ENCODE data around the gene ARVCF. TPM values are rescaled to one million over a fixed set of nuclear protein-coding genes. Genes with fewer than 3 reads are reported as not detected.

ARVCF gene
- total and polyA plus RNA-seq, 9 of the 15 experiments (the other 6 are each of a cell fraction or from before 2014, with no cell fraction given): 0.03 to 97.4 (median 15.6) TPM

DNA sequence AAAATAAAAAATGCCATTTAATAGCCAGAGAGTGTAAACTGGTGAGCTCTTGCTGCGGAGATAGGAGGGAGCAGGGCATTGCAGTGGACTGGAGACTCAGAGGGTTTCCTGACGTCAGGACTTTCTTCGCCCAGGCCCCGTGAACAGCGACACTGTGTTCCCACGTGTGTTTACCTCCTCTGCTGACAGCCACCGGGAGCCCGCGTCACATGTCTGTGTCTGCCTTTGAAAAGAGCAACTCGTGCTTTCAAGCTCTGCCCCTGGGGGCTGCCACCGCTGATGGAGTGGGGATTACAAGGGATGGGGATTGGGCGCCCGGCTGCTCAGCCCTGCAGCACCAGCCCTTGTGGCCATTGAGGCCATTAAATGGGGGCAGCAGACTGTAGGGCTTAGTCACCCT is 7.6 kb upstream of the ARVCF start (continued):
- no peak for TF ChIP-seq ZNF175 (CRISPR knock-in tag; IDR thresholded peaks at IDR 0.05; ENCODE audit: low read depth)
- peak; percentile 17 for TF ChIP-seq NEUROD1 (IDR thresholded peaks at IDR 0.05; ENCODE audit: borderline replicate concordance, low read depth, low read length, partially characterized antibody)
- TF ChIP-seq CHD1 (IDR thresholded peaks at IDR 0.05; ENCODE audit: low read length): peak; percentile 2

DNA sequence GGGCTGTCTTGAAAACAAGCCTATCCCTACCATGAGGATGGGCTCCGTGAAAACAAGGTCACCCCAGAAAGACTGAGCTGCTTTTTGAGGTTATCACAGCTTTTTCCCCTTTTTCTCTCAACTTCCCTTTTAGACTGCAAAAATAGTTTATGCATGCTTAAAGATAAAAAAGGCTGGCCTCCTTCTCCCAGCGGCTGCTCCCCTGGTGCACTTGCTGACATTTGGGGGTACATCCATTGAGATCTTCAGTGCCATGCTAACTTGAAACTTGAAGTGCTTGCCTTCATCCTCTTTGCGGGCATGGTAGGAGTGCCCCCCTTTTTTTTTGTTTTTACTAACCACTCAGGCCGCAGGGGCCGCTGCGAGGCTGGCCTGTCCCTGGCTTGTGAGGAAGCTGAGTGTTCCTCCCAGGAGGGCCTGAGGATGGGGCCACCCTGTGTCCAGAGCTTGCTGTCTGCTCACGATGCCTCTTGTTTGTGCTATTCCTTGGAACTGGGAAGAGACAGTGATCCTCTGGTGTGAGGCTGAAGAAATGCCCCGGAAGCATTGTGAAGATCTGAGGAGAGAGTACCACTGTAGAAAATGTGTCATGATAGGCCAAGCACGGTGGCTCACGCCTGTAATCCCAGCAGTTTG is 6.5 kb upstream of the ARVCF start:
- Histone ChIP-seq H3K4me1 (replicated peaks in 1 of 2; ENCODE audit: control insufficient read depth in 2 of 2, insufficient read depth in 2 of 2, low read length in 2 of 2) (peaks cover 60 to 76% of the 10 kb centered on the region in 2 experiments), H3K4me3 (no peak overlapping the region), H3K9ac (ENCODE audit: insufficient read depth in 1 of 2, low read depth in 2 of 2, low read length in 2 of 2) (peak overlapping the region; percentile 91 to 94), H3K4me2 (ENCODE audit: insufficient read depth, low read length) (peak overlapping the region; percentile 91), H2AFZ (ENCODE audit: low read depth, low read length) (no peak overlapping the region), H3K79me2 (ENCODE audit: control insufficient read depth, insufficient read depth, low read length) (peaks cover 66% of the 10 kb centered on the region), H3K9me1 (ENCODE audit: control insufficient read depth, insufficient read depth, low read length) (peaks cover 20% of the 10 kb centered on the region), H3K27ac (ENCODE audit: extremely low read depth, low read depth, low read length) (peak overlapping the region; percentile 85), H3K27me3 (ENCODE audit: control insufficient read depth in 2 of 2, insufficient read depth in 2 of 2, low read length in 2 of 2) (peaks cover 0 to 3% of the 10 kb centered on the region in 2 experiments; a peak in 2 of 5 replicates), H3K9me3 (replicated peaks; ENCODE audit: control insufficient read depth, insufficient read depth, low read depth, low read length) (no peaks in the 10 kb centered on the region), H3K36me3 (ENCODE audit: control insufficient read depth, insufficient read depth, low read length) (peaks cover 43% of the 10 kb centered on the region), H4K20me1 (replicated peaks; ENCODE audit: control insufficient read depth, insufficient read depth, low read length) (peaks cover 35% of the 10 kb centered on the region)
- FAIRE-seq (no peak), ATAC-seq (no peak), DNase-seq (ENCODE audit: extremely low read depth in 1 of 4, low spot score in 3 of 4) (no peak)
- in situ Hi-C loops (cut with MboI): no loop called here
- BruUV-seq (replicated peaks): no TSS peak
- intact Hi-C loops (cut with micrococcal nuclease): loop anchor here (2.0 to 10.0 kb wide), 4 partner anchors 20 to 608 kb away; partner anchors contain the start of genes GNB1L and RTL10
- ChIA-PET POLR2A (interaction anchor here (0.5 to 7.9 kb wide), 12 partner anchors 10 to 626 kb away, joined by 3 to 120 read pairs (median 3); partner anchors contain the start of gene TRMT2A), CTCF (ENCODE audit: low intra/inter-chr PET ratio) (interaction anchor here (0.8 kb wide), 1 partner anchor 53 kb away, joined by 3 read pairs; no protein-coding TSS in a partner anchor)
- WGBS (ENCODE audit: insufficient coverage, low coverage, missing lambda C conversion rate): 73% methylated on average over 10 of the region's 10 CpGs
- TF ChIP-seq, protein P1, sequence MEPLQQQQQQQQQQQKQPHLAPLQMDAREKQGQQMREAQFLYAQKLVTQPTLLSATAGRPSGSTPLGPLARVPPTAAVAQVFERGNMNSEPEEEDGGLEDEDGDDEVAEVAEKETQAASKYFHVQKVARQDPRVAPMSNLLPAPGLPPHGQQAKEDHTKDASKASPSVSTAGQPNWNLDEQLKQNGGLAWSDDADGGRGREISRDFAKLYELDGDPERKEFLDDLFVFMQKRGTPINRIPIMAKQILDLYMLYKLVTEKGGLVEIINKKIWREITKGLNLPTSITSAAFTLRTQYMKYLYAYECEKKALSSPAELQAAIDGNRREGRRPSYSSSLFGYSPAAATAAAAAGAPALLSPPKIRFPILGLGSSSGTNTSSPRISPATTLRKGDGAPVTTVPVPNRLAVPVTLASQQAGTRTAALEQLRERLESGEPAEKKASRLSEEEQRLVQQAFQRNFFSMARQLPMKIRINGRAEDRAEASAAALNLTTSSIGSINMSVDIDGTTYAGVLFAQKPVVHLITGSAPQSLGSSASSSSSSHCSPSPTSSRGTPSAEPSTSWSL (CRISPR knock-in tag; IDR thresholded peaks at IDR 0.05; ENCODE audit: borderline replicate concordance): 0 out of 2 replicates have a peak, but pooled peaks have one; percentile 59
- TF ChIP-seq, protein P2, sequence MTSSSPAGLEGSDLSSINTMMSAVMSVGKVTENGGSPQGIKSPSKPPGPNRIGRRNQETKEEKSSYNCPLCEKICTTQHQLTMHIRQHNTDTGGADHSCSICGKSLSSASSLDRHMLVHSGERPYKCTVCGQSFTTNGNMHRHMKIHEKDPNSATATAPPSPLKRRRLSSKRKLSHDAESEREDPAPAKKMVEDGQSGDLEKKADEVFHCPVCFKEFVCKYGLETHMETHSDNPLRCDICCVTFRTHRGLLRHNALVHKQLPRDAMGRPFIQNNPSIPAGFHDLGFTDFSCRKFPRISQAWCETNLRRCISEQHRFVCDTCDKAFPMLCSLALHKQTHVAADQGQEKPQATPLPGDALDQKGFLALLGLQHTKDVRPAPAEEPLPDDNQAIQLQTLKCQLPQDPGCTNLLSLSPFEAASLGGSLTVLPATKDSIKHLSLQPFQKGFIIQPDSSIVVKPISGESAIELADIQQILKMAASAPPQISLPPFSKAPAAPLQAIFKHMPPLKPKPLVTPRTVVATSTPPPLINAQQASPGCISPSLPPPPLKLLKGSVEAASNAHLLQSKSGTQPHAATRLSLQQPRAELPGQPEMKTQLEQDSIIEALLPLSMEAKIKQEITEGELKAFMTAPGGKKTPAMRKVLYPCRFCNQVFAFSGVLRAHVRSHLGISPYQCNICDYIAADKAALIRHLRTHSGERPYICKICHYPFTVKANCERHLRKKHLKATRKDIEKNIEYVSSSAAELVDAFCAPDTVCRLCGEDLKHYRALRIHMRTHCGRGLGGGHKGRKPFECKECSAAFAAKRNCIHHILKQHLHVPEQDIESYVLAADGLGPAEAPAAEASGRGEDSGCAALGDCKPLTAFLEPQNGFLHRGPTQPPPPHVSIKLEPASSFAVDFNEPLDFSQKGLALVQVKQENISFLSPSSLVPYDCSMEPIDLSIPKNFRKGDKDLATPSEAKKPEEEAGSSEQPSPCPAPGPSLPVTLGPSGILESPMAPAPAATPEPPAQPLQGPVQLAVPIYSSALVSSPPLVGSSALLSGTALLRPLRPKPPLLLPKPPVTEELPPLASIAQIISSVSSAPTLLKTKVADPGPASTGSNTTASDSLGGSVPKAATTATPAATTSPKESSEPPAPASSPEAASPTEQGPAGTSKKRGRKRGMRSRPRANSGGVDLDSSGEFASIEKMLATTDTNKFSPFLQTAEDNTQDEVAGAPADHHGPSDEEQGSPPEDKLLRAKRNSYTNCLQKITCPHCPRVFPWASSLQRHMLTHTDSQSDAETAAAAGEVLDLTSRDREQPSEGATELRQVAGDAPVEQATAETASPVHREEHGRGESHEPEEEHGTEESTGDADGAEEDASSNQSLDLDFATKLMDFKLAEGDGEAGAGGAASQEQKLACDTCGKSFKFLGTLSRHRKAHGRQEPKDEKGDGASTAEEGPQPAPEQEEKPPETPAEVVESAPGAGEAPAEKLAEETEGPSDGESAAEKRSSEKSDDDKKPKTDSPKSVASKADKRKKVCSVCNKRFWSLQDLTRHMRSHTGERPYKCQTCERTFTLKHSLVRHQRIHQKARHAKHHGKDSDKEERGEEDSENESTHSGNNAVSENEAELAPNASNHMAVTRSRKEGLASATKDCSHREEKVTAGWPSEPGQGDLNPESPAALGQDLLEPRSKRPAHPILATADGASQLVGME (CRISPR knock-in tag; IDR thresholded peaks at IDR 0.05): 0 out of 2 replicates have a peak, but pooled peaks have one; percentile 19
- TF ChIP-seq MTF1 (CRISPR knock-in tag; IDR thresholded peaks at IDR 0.05; ENCODE audit: borderline replicate concordance) (0 out of 2 replicates have a peak, but pooled peaks have one; percentile 45), RBBP5 (IDR thresholded peaks at IDR 0.05; ENCODE audit: borderline replicate concordance, insufficient read depth, low read length, poor library complexity, severe bottlenecking) (peak; percentile 14), PTTG1 (tag; IDR thresholded peaks at IDR 0.05; ENCODE audit: low read depth) (no peak), PCBP1 (IDR thresholded peaks at IDR 0.05; ENCODE audit: low read depth, low read length, poor library complexity, severe bottlenecking) (no peak), ZNF785 (CRISPR knock-in tag; IDR thresholded peaks at IDR 0.05) (0 out of 2 replicates have a peak, but pooled peaks have one; percentile 19), ZNF583 (CRISPR knock-in tag; IDR thresholded peaks at IDR 0.05) (0 out of 2 replicates have a peak, but pooled peaks have one; percentile 24)

Data from K562 (cell line).